Measurements from ENCODE around the gene CIB4.

DNA sequence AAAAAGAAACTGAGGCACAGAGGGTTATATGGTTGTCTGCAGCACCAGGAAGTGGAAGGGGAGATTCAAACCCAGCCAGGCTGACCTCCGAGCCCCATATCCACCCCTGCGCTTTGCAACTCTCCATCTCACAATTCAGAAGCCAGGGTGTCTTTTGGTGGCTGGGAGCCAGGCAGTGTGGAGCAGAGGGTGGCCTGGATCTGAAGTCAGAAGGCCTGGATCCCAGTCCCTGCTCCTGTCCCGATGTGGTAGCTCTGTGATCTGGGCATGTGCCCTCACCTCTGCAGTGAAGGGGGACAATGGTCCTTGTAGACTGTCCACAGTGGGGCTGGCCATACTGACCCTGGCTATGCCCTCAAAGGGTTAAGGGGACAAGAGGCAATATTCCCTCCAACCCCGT lies 57.0 kb downstream of the CIB4 start:
- TF ChIP-seq, protein P1, sequence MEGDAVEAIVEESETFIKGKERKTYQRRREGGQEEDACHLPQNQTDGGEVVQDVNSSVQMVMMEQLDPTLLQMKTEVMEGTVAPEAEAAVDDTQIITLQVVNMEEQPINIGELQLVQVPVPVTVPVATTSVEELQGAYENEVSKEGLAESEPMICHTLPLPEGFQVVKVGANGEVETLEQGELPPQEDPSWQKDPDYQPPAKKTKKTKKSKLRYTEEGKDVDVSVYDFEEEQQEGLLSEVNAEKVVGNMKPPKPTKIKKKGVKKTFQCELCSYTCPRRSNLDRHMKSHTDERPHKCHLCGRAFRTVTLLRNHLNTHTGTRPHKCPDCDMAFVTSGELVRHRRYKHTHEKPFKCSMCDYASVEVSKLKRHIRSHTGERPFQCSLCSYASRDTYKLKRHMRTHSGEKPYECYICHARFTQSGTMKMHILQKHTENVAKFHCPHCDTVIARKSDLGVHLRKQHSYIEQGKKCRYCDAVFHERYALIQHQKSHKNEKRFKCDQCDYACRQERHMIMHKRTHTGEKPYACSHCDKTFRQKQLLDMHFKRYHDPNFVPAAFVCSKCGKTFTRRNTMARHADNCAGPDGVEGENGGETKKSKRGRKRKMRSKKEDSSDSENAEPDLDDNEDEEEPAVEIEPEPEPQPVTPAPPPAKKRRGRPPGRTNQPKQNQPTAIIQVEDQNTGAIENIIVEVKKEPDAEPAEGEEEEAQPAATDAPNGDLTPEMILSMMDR (IDR thresholded peaks at IDR 0.05): no peak
- TF ChIP-seq EP300 (IDR thresholded peaks at IDR 0.05): no peak

Data from sigmoid colon (tissue), 4 donors.